Body of pancreas (tissue), 4 donors: ENCODE data around the gene ZBTB22. TPM values are rescaled to one million over a fixed set of nuclear protein-coding genes. Genes with fewer than 3 reads are reported as not detected.

Experiments used
- ATAC-seq: fragments of 150-250 bp; one replicate; pipeline ENCODE4 v1.9.1; 2016
- DNase-seq, 4 donors: peaks; one replicate each; pipeline ENCODE4 v3.0.0-alpha.2; 2019
- H3K27ac ChIP-seq, 4 donors: fragments of 200-600 bp; sonication (generic); 1 replicate in 3 of 4; 2 replicates in 1 of 4; pipeline versions ENCODE4 v1.5.1 to v1.6.1; 2016 to 2019; ENCODE audit warnings: mild to moderate bottlenecking in 1 of 4, mixed read lengths in 1 of 4, moderate library complexity in 1 of 4
- H3K27me3 ChIP-seq, 2 donors: fragments of 200-600 bp; sonication (generic); one replicate each; pipeline ENCODE4 v1.6.0; 2016; ENCODE audit warnings: mild to moderate bottlenecking in 1 of 2
- H3K36me3 ChIP-seq, 2 donors: fragments of 200-600 bp; sonication (generic); replicated peaks in 1 of 2; 2 replicates each; pipeline ENCODE4 v1.5.1; 2016; ENCODE audit warnings: low read depth in 2 of 2; ENCODE audit not compliant: insufficient read depth in 1 of 2
- H3K4me1 ChIP-seq: fragments of 200-600 bp; sonication (generic); one replicate; pipeline ENCODE4 v1.6.0; 2016
- H3K4me3 ChIP-seq, 2 donors: fragments of 200-600 bp; sonication (generic); 1 replicate in 1 of 2; 2 replicates in 1 of 2; pipeline ENCODE4 v1.5.1; 2016 to 2019
- H3K9me3 ChIP-seq, 3 donors: fragments of 200-600 bp; sonication (generic); 1 replicate in 2 of 3; 2 replicates in 1 of 3; pipeline ENCODE4 v1.5.1; 2016
- POLR2A ChIP-seq, 3 donors: fragments of 450-650 bp; IDR thresholded peaks; one replicate each; pipeline ENCODE4 v1.6.1; 2016; ENCODE audit warnings: antibody characterized with exemption in 3 of 3, mild to moderate bottlenecking in 2 of 3
- WGBS, 2 donors: methylation state at CpG; one replicate each; pipeline ENCODE4 v1.1.5; 2017; 5-methylcytosine and 5-hydroxymethylcytosine counted together
- intact Hi-C: fragments of 100-400 bp; cut with DNase I; formaldehyde crosslinking; loops from one replicate; pipeline ENCODE4 v1.15.1; 2023
- total RNA-seq, 2 donors: library from RNA; depleted of rRNA; stranded (reverse); fragments of >200 nt; gene quantifications; one replicate each; pipeline ENCODE4 v1.1.0, GENCODE V29; 2016
- TF ChIP-seq, protein P1 (sequence below), 7 experiments: fragments of 450-650 bp in 4 of 7; fragments of 200-600 bp in 3 of 7; sonication (generic) in 3 of 7; IDR thresholded peaks; one replicate each; pipeline ENCODE4 v1.5.1; 2016 to 2019; ENCODE audit warnings: antibody characterized with exemption in 7 of 7

The ZBTB22 gene
- total RNA-seq, 2 donors from 2014 or later, result 12.7 to 14.8 TPM

DNA sequence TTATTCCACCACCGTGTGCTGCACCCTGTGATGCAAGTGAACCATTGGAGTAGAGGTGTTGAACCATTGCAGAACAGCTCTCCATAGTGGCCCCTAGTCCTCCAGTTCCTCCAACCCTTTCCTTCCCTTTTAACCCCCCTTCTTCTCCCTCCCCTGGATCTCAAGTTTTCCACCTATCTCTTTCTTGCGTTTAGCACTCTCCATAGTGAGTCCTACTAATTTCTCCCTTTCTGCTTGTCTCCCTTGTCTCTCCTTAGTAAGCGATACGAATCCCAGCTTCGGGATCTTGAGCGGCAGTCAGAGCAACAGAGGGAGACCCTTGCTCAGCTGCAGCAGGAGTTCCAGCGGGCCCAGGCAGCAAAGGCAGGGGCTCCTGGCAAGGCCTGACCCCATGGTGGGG is 27.1 kb downstream of the ZBTB22 start:
- Histone ChIP-seq H3K4me3 (no peak overlapping the region), H3K4me1 (peaks cover 25% of the 10 kb centered on the region), H3K27ac (no peak overlapping the region), H3K27me3 (no peaks in the 10 kb centered on the region), H3K36me3 (peaks cover 0 to 6% of the 10 kb centered on the region in 2 donors), H3K9me3 (no peaks in the 10 kb centered on the region)
- WGBS, 2 donors, result 61 to 71% methylated on average over 7 of the region's 7 CpGs
- intact Hi-C loops, result no loop called here
- ATAC-seq (no peak), DNase-seq (no peak)
- TF ChIP-seq, protein P1, sequence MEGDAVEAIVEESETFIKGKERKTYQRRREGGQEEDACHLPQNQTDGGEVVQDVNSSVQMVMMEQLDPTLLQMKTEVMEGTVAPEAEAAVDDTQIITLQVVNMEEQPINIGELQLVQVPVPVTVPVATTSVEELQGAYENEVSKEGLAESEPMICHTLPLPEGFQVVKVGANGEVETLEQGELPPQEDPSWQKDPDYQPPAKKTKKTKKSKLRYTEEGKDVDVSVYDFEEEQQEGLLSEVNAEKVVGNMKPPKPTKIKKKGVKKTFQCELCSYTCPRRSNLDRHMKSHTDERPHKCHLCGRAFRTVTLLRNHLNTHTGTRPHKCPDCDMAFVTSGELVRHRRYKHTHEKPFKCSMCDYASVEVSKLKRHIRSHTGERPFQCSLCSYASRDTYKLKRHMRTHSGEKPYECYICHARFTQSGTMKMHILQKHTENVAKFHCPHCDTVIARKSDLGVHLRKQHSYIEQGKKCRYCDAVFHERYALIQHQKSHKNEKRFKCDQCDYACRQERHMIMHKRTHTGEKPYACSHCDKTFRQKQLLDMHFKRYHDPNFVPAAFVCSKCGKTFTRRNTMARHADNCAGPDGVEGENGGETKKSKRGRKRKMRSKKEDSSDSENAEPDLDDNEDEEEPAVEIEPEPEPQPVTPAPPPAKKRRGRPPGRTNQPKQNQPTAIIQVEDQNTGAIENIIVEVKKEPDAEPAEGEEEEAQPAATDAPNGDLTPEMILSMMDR (IDR thresholded peaks at IDR 0.05), result no peak
- TF ChIP-seq POLR2A (IDR thresholded peaks at IDR 0.05), result no peak

DNA sequence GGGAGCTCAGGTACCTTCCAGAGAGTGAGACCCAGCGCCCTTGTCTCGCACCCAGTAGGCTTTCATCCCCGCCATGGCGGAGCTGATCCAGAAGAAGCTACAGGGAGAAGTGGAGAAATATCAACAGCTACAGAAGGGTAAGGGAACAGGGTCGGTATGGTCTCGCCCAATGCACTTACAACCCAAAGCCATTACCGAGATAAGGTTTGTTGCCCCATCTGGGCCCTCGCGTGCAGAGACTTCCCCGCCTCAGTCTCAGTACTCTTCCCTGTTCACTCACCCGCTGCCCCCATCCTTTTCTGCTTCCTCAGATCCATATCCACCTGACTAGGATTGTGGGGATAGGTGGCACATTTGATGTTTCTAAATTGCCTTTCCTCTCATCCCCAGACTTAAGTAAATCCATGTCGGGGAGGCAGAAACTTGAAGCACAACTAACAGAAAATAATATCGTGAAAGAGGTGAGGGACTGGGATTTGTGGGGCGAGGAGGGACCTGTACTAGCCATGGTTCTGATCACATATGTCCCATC is 27.7 kb downstream of the ZBTB22 start:
- H3K36me3 ChIP-seq, result peaks cover 0 to 6% of the 10 kb centered on the region in 2 donors
- ATAC-seq (peak; percentile 4), DNase-seq (no peak)
- H3K4me1 ChIP-seq, result peaks cover 25% of the 10 kb centered on the region
- TF ChIP-seq, protein P1 (IDR thresholded peaks at IDR 0.05), result no peak
- no peak for TF ChIP-seq POLR2A (IDR thresholded peaks at IDR 0.05)
- H3K4me3 ChIP-seq, result peak overlapping the region; percentile 35 to 36
- H3K27ac ChIP-seq, result peak overlapping the region in 3 of 4 donors; percentile 55 to 80 (median 65)
- no peaks in the 10 kb centered on the region for H3K27me3 ChIP-seq
- intact Hi-C loops, result no loop called here
- no peaks in the 10 kb centered on the region for H3K9me3 ChIP-seq
- WGBS, 2 donors, result 2 to 5% methylated on average over 10 to 14 of the region's 14 CpGs

DNA sequence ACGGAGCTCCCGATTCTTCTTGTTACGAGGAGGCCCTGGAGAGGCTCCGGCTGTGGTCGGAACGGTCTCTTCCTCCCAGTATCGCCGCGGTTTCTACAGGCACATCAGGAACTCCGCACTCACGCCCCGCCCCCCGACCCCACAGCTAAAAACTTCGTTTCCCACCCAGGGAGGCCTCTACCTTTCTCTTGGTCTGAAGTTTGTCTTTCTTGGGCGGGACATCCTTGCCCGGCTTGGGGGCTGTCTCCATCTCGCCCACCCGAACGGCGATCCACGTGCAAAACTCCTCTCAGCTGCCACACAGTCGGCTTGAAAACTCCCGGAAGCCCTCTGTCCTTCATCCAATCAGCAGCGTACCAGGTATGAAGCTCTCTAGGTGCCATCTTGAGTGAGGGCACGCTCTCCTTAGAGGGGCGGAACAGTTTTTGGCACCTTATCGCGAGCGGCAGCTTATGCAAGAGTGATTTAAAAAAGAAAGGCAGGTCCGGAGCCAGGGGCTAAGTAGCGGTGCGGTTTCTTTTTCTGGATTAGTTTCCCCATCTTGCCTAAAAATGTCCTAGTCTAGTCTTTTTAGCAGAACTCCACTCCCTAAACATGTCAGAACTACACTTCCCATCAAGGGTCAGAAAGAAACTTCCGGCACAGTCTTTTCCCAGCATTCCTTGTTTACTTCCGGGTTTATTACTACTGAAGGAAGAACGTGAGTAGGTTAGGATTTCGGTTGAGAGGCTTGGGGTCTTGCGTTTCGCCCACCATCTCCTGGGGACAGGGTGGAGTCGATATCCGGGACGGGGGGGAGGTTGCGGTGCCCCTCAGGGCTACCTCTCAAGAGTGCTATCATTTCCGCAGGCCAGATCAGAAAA is 28.4 kb downstream of the ZBTB22 start, which contains the start of the genes PFDN6 and WDR46:
PFDN6 (plus strand) TSS at position 681 of the 863 bp plus-strand sequence. CDS start 256 bp downstream, outside the sequence.
WDR46 (minus strand) TSS at position 319 of the 863 bp plus-strand sequence; CDS start at position 250, 69 bp downstream.
- DNase-seq (peak; percentile 78 to 86 (median 81)), ATAC-seq (peak; percentile 96)
- H3K4me1 ChIP-seq, result peaks cover 25% of the 10 kb centered on the region
- H3K4me3 ChIP-seq, result peak within 1 kb of the TSS; percentile 35 to 36
- H3K36me3 ChIP-seq, result peaks cover 0 to 6% of the 10 kb centered on the region in 2 donors
- H3K27ac ChIP-seq, result peak within 1 kb of the TSS in 3 of 4 donors; percentile 55 to 80 (median 65)
- WGBS, 2 donors, result 0% methylated on average over 37 to 43 of the region's 43 CpGs
- H3K9me3 ChIP-seq, result no peaks in the 10 kb centered on the region
- no peaks in the 10 kb centered on the region for H3K27me3 ChIP-seq
- TF ChIP-seq POLR2A (IDR thresholded peaks at IDR 0.05), result peak in 1 of 3 donors; percentile 30
- TF ChIP-seq, protein P1 (IDR thresholded peaks at IDR 0.05), result no peak
- intact Hi-C loops, result no loop called here

DNA sequence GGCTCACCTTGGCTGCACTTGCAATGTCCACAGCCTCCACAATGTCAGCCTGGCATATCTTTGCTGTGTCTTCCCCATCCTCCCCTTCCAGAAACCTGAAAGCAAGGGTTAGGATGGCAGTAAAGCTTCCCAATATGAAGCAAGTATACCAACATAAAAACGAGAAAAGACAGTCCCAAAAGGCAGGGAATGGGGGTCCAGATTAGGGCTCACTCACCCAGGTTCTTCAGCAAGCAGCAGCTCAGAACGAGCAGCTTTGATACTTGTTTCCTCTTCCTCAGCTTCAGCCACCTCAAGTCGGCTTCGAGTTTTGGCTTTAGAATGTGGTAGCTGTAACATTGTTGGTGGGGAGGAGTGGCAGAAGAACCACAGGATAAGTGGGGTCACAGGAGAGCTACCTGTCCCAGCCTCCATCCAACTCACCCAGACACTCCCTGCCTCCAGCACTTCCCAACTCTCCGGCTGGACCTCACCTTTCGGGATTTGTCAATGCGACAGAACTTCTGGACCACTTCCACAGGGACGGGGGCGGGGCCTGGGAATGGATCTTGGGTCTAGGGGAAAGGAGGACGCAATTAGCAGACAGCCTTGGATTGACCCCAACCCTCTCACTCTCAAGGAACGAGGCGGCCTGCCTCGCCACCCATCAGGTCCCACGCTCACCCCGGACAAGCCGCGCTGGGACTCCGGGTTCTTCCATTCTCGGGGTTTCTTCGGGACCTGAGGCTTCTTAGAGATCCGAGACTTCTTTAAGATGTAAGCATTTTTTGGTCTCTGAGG is 29.2 kb downstream of the ZBTB22 start:
- DNase-seq (no peak), ATAC-seq (no peak)
- peak overlapping the region in 3 of 4 donors; percentile 55 to 80 (median 65) for H3K27ac ChIP-seq
- H3K9me3 ChIP-seq, result no peaks in the 10 kb centered on the region
- peaks cover 25% of the 10 kb centered on the region for H3K4me1 ChIP-seq
- WGBS, 2 donors, result 5 to 7% methylated on average over 8 to 21 of the region's 21 CpGs
- intact Hi-C loops, result no loop called here
- peaks cover 0 to 6% of the 10 kb centered on the region in 2 donors for H3K36me3 ChIP-seq
- peak overlapping the region; percentile 35 to 36 for H3K4me3 ChIP-seq
- TF ChIP-seq, protein P1 (IDR thresholded peaks at IDR 0.05), result no peak
- TF ChIP-seq POLR2A (IDR thresholded peaks at IDR 0.05), result no peak
- no peaks in the 10 kb centered on the region for H3K27me3 ChIP-seq
